Epithelial cell of esophagus (primary cell): Measurements from ENCODE around the gene ZFYVE21.

Source experiments
- DNase-seq: peaks from one replicate; pipeline ENCODE4 v3.0.0; 2010; ENCODE audit warnings: low read depth
- H3K4me3 ChIP-seq: 2 replicates; pipeline ENCODE4 v1.5.1; 2011; ENCODE audit warnings: mild to moderate bottlenecking, low read length, control low read depth
- CTCF ChIP-seq: IDR thresholded peaks from 2 replicates; pipeline ENCODE4 v1.5.1; 2011; ENCODE audit warnings: low read depth, mild to moderate bottlenecking, low read length, control low read depth, inconsistent platforms; ENCODE audit not compliant: insufficient read depth; ENCODE audit errors: missing control alignments

The ZFYVE21 gene

GRCh38 chr14:103696466-103697071 is 19.0 kb upstream of the ZFYVE21 start:
- no peak for DNase-seq
- no peak for TF ChIP-seq CTCF
- H3K4me3 ChIP-seq: no peak overlapping the region

GRCh38 chr14:103697206-103697602 is 18.4 kb upstream of the ZFYVE21 start:
- no peak for TF ChIP-seq CTCF
- no peak for DNase-seq
- no peak overlapping the region for H3K4me3 ChIP-seq

GRCh38 chr14:103697603-103698379 is 17.8 kb upstream of the ZFYVE21 start:
- no peak overlapping the region for H3K4me3 ChIP-seq
- no peak for TF ChIP-seq CTCF
- DNase-seq: no peak

- peak; percentile 72 for DNase-seq
- no peak overlapping the region for H3K4me3 ChIP-seq
- no peak for TF ChIP-seq CTCF
Observed at GRCh38 chr14:103698380-103699260, 17.0 kb upstream of the ZFYVE21 start.

- DNase-seq: no peak
- H3K4me3 ChIP-seq: no peak overlapping the region
- no peak for TF ChIP-seq CTCF
Observed at GRCh38 chr14:103699261-103699661, 16.3 kb upstream of the ZFYVE21 start.

- no peak for TF ChIP-seq CTCF
- H3K4me3 ChIP-seq: no peak overlapping the region
- DNase-seq: no peak
Observed at GRCh38 chr14:103699901-103700752, 15.5 kb upstream of the ZFYVE21 start.
